Measurements from ENCODE around the gene PCDHA1. TPM values are rescaled to one million over a fixed set of nuclear protein-coding genes. Genes with fewer than 3 reads are reported as not detected.

Gene PCDHA1
- total RNA-seq, result under 0.01 TPM in 1 of 2 replicates, not detected in the other

GRCh38 chr5:140785905-140786686 is at the start of gene PCDHA1:
TSS of gene PCDHA1 (plus strand) at chr5:140786140.

GRCh38 chr5:140794595-140795258 is 8.8 kb downstream of the PCDHA1 start, which contains the start of gene PCDHA2:
TSS of gene PCDHA2 (plus strand) at chr5:140794852.

GRCh38 chr5:140800816-140801493 is 15.0 kb downstream of the PCDHA1 start, which contains the start of gene PCDHA3:
TSS of gene PCDHA3 (plus strand) at chr5:140801057.

GRCh38 chr5:140806834-140807775 is 21.2 kb downstream of the PCDHA1 start, which contains the start of gene PCDHA4:
TSS of gene PCDHA4 (plus strand) at chr5:140807068.

GRCh38 chr5:140821375-140822280 is 35.7 kb downstream of the PCDHA1 start, which contains the start of gene PCDHA5:
TSS of gene PCDHA5 (plus strand) at chr5:140821613.

GRCh38 chr5:140827704-140828361 is 41.9 kb downstream of the PCDHA1 start, which contains the start of gene PCDHA6:
TSS of gene PCDHA6 (plus strand) at chr5:140827960. CDS start at chr5:140828092, 132 bp downstream.

GRCh38 chr5:140833993-140834392 is 48.1 kb downstream of the PCDHA1 start, which contains the start of gene PCDHA7:
TSS of gene PCDHA7 (plus strand) at chr5:140834269. CDS start at chr5:140834384, 115 bp downstream.

GRCh38 chr5:140840978-140841962 is 55.3 kb downstream of the PCDHA1 start, which contains the start of gene PCDHA8:
TSS of gene PCDHA8 (plus strand) at chr5:140841187. CDS start at chr5:140841322, 135 bp downstream.

GRCh38 chr5:140848139-140849102 is 62.5 kb downstream of the PCDHA1 start, which contains the start of gene PCDHA9:
TSS of gene PCDHA9 (plus strand) at chr5:140848382. CDS start at chr5:140848496, 114 bp downstream.

GRCh38 chr5:140855772-140856674 is 70.1 kb downstream of the PCDHA1 start, which contains the start of gene PCDHA10:
TSS of gene PCDHA10 (plus strand) at chr5:140855897. CDS start at chr5:140856049, 152 bp downstream.

GRCh38 chr5:140868721-140869554 is 83.0 kb downstream of the PCDHA1 start, which contains the start of gene PCDHA11:
TSS of gene PCDHA11 (plus strand) at chr5:140868957. CDS start at chr5:140869104, 147 bp downstream.

GRCh38 chr5:140875085-140876065 is 89.4 kb downstream of the PCDHA1 start, which contains the start of gene PCDHA12:
TSS of gene PCDHA12 (plus strand) at chr5:140875308. CDS start at chr5:140875473, 165 bp downstream.

GRCh38 chr5:140881889-140882590 is 96.1 kb downstream of the PCDHA1 start, which contains the start of gene PCDHA13:
TSS of gene PCDHA13 (plus strand) at chr5:140882124. CDS start at chr5:140882269, 145 bp downstream.

